MG63 (cell line): ENCODE results near the gene CACNA2D3. TPM values are rescaled to one million over a fixed set of nuclear protein-coding genes. Genes with fewer than 3 reads are reported as not detected.
"Not testable (repeated sequence)": the region's sequence is repeated elsewhere in the genome, so short reads cannot be mapped to it uniquely, and the experiment has no call there.

Source experiments
- DNase-seq: peaks from one replicate; pipeline ENCODE4 v3.0.0-alpha.2; 2020
- H3K27me3 ChIP-seq: fragments of 250-450 bp; sonication (Bioruptor Pico); 2 replicates; pipeline ENCODE4 v1.5.1; 2020; ENCODE audit warnings: mild to moderate bottlenecking, moderate library complexity
- H3K36me3 ChIP-seq: fragments of 250-450 bp; sonication (Bioruptor Pico); 2 replicates; pipeline ENCODE4 v1.5.1; 2020; ENCODE audit warnings: mild to moderate bottlenecking, moderate library complexity
- H3K4me3 ChIP-seq: fragments of 250-450 bp; sonication (Bioruptor Pico); 2 replicates; pipeline ENCODE4 v1.5.1; 2020; ENCODE audit warnings: mild to moderate bottlenecking, moderate library complexity
- H3K9me3 ChIP-seq: fragments of 250-450 bp; sonication (Bioruptor Pico); 2 replicates; pipeline ENCODE4 v1.5.1; 2020; ENCODE audit warnings: mild to moderate bottlenecking, moderate library complexity
- total RNA-seq: library from RNA; depleted of rRNA; stranded (reverse); fragments of >200 nt; shearing (Covaris generic); gene quantifications from 2 replicates; pipeline ENCODE4 v1.2.3, GENCODE V29; 2014; ENCODE audit warnings: low replicate concordance

Gene CACNA2D3
- total RNA-seq, 1 experiment from 2014 or later = 2.0 TPM

DNA sequence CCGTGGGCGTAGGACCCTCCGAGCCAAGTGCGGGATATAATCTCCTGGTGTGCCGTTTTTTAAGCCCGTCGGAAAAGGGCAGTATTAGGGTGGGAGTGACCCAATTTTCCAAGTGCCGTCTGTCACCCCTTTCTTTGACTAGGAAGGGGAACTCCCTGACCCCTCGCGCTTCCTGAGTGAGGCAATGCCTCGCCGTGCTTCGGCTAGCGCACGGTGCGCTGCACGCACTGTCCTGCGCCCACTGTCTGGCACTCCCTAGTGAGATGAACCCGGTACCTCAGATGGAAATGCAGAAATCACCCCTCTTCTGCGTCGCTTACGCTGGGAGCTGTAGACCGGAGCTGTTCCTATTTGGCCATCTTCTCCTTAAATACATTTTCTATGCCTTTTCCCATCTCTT is 342.2 kb downstream of the CACNA2D3 start:
- not testable (repeated sequence) for H3K36me3 ChIP-seq, H3K27me3 ChIP-seq, H3K9me3 ChIP-seq, DNase-seq, H3K4me3 ChIP-seq

DNA sequence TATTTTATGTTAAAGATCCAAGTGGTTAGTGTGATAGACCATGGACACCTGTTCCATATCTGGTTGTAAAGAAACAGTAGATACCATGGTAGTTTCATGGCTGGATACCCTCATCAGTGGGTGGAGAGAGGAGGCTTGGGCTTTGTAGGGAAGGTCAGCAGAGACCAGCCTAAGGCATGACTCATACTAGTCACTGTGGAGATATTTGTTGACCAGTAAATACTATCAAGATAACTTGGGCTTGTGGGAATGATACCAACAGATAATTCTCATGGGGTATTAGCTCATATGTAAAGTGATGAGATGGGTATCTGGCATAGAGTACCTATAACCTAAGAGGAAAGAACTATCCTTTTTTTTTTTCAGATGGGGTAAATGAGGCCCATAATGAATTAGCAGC is 354.5 kb downstream of the CACNA2D3 start:
- no peaks in the 10 kb centered on the region for H3K27me3 ChIP-seq
- no peaks in the 10 kb centered on the region for H3K36me3 ChIP-seq
- H3K4me3 ChIP-seq = no peak overlapping the region
- no peak for DNase-seq
- H3K9me3 ChIP-seq = no peaks in the 10 kb centered on the region

GRCh38 chr3:54481606-54482365 is 359.4 kb downstream of the CACNA2D3 start:
- no peak for DNase-seq
- Histone ChIP-seq H3K9me3 (no peaks in the 10 kb centered on the region), H3K27me3 (no peaks in the 10 kb centered on the region), H3K36me3 (no peaks in the 10 kb centered on the region), H3K4me3 (no peak overlapping the region)

- no peak overlapping the region for H3K4me3 ChIP-seq
- no peaks in the 10 kb centered on the region for H3K36me3 ChIP-seq
- H3K27me3 ChIP-seq = no peaks in the 10 kb centered on the region
- DNase-seq = no peak
- H3K9me3 ChIP-seq = no peaks in the 10 kb centered on the region
Observed at GRCh38 chr3:54484334-54484733, 362.0 kb downstream of the CACNA2D3 start.

DNA sequence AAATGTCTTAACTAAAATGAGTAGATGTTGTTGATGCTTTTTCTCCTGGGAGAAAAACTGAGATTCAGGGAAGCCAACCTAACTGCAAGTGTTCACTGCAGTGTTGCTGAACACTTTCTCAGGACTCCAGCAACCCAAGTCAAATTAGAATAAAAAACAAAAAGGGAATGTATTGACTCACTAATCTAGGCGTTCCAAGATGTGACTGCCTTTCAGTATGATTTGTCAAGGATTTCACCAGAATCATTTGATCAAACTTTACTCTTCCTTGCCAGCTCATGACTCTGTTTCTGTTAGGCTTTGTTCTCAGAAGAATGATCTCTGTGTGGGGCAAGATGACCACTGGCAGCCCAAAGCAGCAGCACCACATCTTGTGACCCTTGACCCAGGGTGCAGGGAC is 364.0 kb downstream of the CACNA2D3 start:
- no peak for DNase-seq
- no peak overlapping the region for H3K4me3 ChIP-seq
- no peaks in the 10 kb centered on the region for H3K27me3 ChIP-seq
- H3K36me3 ChIP-seq = no peaks in the 10 kb centered on the region
- H3K9me3 ChIP-seq = no peaks in the 10 kb centered on the region

DNA sequence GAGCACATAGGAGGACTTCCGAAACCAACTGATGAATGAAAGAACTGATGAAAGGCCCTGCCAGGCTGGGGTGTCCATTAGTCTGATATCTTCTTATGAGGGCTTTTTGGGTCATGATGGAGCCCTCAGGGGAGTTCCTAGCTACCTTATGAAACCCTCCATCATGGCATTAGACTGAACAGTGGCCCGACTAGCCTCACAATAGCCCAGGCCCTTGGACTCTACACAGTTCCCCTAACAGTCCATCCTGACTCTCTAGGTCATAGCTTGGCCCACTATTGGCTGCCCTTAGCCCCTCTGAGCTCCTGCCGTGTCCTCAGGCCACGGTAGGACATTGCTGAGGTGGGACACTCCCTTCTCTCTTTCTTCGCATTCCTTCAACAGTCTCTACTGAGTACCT is 365.9 kb downstream of the CACNA2D3 start:
- DNase-seq = no peak
- Histone ChIP-seq H3K9me3 (no peaks in the 10 kb centered on the region), H3K4me3 (no peak overlapping the region), H3K27me3 (no peaks in the 10 kb centered on the region), H3K36me3 (no peaks in the 10 kb centered on the region)

DNA sequence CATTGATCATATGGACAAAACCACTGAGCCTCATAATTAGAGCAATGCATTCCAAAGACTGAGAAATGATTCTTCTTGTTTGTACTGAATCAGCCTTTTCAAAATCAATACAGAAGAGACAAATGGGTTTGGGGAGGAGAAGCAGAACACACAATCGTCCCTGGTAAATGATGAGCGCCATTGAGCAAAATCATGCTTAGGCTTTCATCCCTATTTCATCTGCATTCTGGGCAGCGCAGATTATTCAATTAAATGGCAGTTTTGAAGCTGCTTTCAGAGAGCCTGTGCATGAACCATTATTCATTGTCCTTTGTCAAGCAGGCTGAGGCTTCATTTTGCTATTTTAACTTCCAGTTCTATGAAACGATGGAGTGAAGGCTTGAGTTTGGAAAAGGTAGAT is 371.9 kb downstream of the CACNA2D3 start:
- no peaks in the 10 kb centered on the region for H3K27me3 ChIP-seq
- DNase-seq = no peak
- H3K36me3 ChIP-seq = no peaks in the 10 kb centered on the region
- H3K9me3 ChIP-seq = no peaks in the 10 kb centered on the region
- H3K4me3 ChIP-seq = no peak overlapping the region

DNA sequence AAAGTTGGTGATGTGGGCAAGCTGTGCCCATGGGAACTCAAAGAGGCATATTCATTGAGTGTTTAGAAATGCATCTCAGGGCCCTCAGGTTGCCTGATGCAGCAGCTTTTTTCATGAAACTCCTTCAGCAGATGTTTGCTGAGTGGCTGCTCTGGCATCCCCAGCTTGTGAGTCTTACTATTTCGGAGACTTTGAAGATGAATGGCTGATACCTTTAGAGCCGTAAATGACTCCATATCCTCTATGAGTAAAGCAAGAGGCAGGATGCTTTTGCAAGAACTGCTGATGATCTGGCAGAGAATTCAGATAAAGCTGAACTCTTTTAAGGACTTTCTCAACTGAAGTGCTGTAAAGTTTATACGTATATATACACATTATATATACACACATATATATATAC is 384.3 kb downstream of the CACNA2D3 start:
- H3K4me3 ChIP-seq = no peak overlapping the region
- DNase-seq = no peak
- no peaks in the 10 kb centered on the region for H3K36me3 ChIP-seq
- no peaks in the 10 kb centered on the region for H3K27me3 ChIP-seq
- no peaks in the 10 kb centered on the region for H3K9me3 ChIP-seq

DNA sequence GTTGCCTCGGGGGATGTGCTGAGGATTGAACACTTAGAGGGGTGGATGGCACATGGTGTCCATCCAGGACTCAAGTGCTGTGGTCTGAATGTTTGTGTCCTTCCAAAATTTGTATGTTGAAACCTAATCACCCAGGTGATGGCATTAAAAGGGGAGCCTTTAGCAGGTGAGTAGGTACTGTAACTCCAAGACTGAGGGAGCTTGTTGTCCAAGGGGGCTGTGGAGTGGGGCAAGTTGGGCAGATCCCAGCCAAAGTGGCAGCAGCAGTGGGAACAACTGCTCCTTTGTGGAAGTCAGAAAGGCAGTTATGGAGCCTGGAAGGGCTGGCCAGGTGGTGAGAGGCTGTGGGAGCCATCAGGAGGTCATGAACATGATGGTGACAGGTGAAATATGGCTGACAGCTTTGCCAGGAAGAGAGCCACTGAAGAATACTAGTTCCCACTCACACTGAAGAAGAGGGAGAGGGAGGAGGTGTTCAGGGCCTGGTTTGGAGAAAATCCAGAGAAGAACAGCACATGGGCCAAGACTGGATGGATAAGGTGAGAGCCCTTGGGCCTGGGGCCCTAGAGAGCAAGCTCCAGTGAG is 385.6 kb downstream of the CACNA2D3 start:
- Histone ChIP-seq H3K27me3 (no peaks in the 10 kb centered on the region), H3K4me3 (no peak overlapping the region), H3K36me3 (no peaks in the 10 kb centered on the region), H3K9me3 (no peaks in the 10 kb centered on the region)
- no peak for DNase-seq

DNA sequence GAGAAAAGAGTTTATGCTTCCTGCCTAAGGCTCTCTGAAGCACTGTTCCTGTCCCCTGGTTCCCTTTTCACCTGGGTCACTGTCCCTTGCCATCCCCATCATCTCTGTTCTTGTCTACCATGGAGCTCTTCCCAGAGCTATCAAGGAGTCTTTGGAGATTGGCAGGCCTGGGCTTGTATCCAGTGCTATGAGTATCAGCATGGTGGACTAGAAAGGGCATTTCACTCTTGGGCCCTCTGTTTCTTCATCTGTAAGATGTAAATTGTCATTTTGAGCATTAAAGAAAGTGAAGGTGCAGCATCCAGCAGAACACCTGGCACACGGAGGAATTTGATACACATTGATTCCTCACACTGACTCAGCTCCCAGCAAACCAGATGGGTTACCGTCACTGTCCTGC is 388.2 kb downstream of the CACNA2D3 start:
- Histone ChIP-seq H3K9me3 (no peaks in the 10 kb centered on the region), H3K27me3 (no peaks in the 10 kb centered on the region), H3K36me3 (no peaks in the 10 kb centered on the region), H3K4me3 (no peak overlapping the region)
- DNase-seq = no peak

DNA sequence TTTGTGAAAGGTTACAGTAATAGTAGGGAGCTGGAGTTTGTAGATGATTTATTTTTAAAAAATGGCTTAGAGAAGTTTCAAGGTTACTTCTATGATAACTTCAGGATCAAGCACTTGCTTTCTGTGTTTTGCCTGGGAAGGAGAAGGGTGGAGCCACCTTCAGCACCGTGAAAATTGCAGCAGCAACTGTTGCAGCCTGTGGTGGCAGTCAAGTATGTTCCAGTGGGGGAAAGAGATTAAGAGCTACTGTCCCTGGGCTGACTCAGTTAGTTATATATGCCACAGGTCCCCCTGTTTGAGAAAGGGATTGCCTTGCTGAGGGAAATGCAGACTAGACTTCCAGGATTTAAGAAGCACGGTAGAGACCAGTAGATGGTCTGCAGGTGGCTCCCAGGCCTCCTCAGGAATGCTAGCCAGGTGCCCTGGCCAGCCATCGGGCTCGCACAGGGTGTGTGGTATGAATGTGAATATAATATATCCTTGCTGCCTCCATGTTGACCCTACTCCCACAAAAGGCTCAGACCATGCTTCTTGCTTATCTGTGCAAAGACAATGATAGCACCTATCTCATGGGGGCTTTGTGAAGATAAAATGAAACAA is 389.5 kb downstream of the CACNA2D3 start:
- Histone ChIP-seq H3K9me3 (no peaks in the 10 kb centered on the region), H3K27me3 (no peaks in the 10 kb centered on the region), H3K4me3 (no peak overlapping the region), H3K36me3 (no peaks in the 10 kb centered on the region)
- DNase-seq = no peak

DNA sequence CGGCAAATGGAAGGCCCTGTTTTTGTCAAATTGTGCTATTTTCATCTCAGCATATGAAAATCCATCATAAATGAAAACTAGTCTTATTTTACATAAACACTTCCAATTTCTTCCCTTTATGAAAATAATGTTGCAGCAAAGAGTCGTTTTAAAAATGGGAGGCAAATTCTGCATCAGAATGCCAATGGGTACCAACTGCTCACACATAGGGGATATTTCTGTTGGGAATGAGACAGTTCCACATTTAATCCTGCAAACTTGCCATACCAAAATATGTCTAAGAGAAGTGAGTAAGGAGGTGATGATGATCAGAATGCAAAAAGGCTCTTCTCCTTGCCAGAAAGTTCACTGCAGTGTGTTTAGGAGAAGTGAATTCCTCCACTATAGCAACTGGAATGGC is 391.7 kb downstream of the CACNA2D3 start:
- H3K36me3 ChIP-seq = no peaks in the 10 kb centered on the region
- H3K27me3 ChIP-seq = no peaks in the 10 kb centered on the region
- no peak overlapping the region for H3K4me3 ChIP-seq
- no peaks in the 10 kb centered on the region for H3K9me3 ChIP-seq
- no peak for DNase-seq

GRCh38 chr3:54514416-54514815 is 392.1 kb downstream of the CACNA2D3 start:
- Histone ChIP-seq H3K27me3 (no peaks in the 10 kb centered on the region), H3K9me3 (no peaks in the 10 kb centered on the region), H3K4me3 (no peak overlapping the region), H3K36me3 (no peaks in the 10 kb centered on the region)
- no peak for DNase-seq

DNA sequence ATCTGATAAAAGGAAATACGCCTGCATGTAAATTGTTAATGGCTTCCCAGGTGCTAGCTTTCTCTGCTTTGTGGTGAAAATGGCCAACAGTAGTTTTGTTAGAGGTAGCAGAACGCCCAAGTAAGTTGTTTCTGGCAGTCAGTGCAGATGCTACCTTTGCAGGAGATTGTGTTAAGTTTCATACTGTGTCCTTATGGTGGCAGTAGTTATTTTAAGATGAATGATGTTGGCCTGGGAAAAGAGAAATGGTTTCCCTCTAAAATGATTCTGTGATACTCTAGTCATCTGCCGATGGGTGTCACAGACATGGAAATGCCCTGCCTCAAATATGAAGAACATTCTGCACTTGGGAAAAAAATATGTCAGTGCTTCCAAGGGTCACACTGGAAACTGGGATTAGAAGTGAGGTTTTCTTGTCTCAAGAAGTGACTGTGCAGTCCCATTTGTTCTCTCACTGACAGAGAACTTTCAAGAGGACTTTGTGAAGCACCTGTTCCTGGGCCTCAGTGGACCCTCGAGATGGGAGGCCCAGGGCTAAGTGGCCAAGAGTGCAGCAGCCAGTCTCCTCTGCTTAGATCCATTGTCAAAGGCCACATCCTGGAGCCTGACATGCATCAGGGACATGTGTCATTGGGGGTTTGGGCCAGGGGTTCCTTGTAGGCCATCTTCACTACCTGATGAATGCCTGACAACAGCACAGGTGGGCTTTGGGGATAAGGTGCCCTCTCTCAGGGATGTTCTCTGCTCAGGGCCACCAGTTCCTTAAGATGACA is 393.3 kb downstream of the CACNA2D3 start:
- Histone ChIP-seq H3K27me3 (no peaks in the 10 kb centered on the region), H3K36me3 (no peaks in the 10 kb centered on the region), H3K4me3 (no peak overlapping the region), H3K9me3 (no peaks in the 10 kb centered on the region)
- DNase-seq = no peak

GRCh38 chr3:54517424-54517823 is 395.1 kb downstream of the CACNA2D3 start:
- H3K27me3 ChIP-seq = no peaks in the 10 kb centered on the region
- H3K36me3 ChIP-seq = no peaks in the 10 kb centered on the region
- no peak for DNase-seq
- no peak overlapping the region for H3K4me3 ChIP-seq
- H3K9me3 ChIP-seq = no peaks in the 10 kb centered on the region

DNA sequence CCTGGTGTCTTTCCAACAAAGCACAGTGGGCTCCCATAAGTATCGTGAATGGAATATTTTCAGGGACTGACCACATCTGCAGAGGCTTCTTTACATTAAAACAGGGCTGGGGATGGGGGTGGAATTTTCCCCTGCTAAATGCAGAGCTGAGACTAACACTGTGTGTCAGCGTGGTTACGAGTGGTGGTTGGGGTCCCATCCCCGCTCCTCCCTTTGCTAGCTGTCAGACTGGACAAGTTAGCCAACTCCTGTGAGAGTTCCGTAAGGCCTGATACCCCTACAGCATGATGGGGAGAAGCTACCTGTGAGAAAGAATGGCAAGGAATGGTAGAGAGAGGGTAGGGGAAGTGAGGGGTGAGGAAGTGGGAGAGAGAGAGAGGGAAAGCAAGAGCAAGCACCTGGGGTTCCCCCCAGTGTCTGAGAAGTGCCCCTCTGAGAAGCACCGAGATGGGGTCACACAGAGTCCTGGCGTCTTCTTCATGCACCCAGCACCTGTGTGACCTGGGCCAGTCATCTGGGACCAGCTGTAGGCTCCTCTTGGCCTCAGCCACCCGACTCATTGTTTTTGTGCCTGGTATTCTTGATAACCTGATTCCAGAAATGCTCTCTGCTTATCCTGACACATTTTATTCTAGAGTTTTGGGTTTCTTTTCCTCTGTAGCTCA is 395.8 kb downstream of the CACNA2D3 start:
- Histone ChIP-seq H3K4me3 (no peak overlapping the region), H3K36me3 (no peaks in the 10 kb centered on the region), H3K27me3 (no peaks in the 10 kb centered on the region), H3K9me3 (no peaks in the 10 kb centered on the region)
- DNase-seq = no peak

- Histone ChIP-seq H3K9me3 (no peaks in the 10 kb centered on the region), H3K27me3 (no peaks in the 10 kb centered on the region), H3K4me3 (no peak overlapping the region), H3K36me3 (no peaks in the 10 kb centered on the region)
- DNase-seq = no peak
Observed at GRCh38 chr3:54519493-54519892, 397.1 kb downstream of the CACNA2D3 start.
